Hippocampal formation (tissue), 2 donors: ENCODE measurements around the gene JMJD4.
"Not testable (repeated sequence)": the region's sequence is repeated elsewhere in the genome, so short reads cannot be mapped to it uniquely, and the experiment has no call there.

Experiments
- DNase-seq, 2 donors: peaks; one replicate each; lab custom pipeline; 2025; lab: John Stamatoyannopoulos, UW

Gene JMJD4

GRCh38 chr1:227732586-227733308 is 2.4 kb downstream of the JMJD4 start:
- DNase-seq, result no peak

- DNase-seq, result no peak
Measured at GRCh38 chr1:227731696-227732585, 3.2 kb downstream of the JMJD4 start.

GRCh38 chr1:227731241-227731677 is 3.8 kb downstream of the JMJD4 start:
- no peak for DNase-seq

GRCh38 chr1:227730630-227731151 is 4.4 kb downstream of the JMJD4 start:
- no peak for DNase-seq

GRCh38 chr1:227729881-227730629 is 5.0 kb downstream of the JMJD4 start:
- peak in 1 of 2 donors; percentile 16 for DNase-seq

- DNase-seq, result no peak
Measured at GRCh38 chr1:227729144-227729880, 5.8 kb downstream of the JMJD4 start.

GRCh38 chr1:227728892-227729143 is 6.3 kb downstream of the JMJD4 start:
- DNase-seq, result no peak

GRCh38 chr1:227728059-227728891 is 6.8 kb downstream of the JMJD4 start:
- peak in 1 of 2 donors; percentile 16 for DNase-seq

- DNase-seq, result no peak
Measured at GRCh38 chr1:227726924-227727599, 8.0 kb downstream of the JMJD4 start.

- DNase-seq, result no peak
Measured at GRCh38 chr1:227726318-227726717, 8.8 kb downstream of the JMJD4 start.

- DNase-seq, result no peak
Measured at GRCh38 chr1:227725046-227725445, 10.1 kb downstream of the JMJD4 start.

- DNase-seq, result no peak
Measured at GRCh38 chr1:227723474-227723873, 11.6 kb downstream of the JMJD4 start.

GRCh38 chr1:227718932-227719331 is 16.2 kb downstream of the JMJD4 start:
- DNase-seq, result no peak

- no peak for DNase-seq
Measured at GRCh38 chr1:227712648-227713047, 22.5 kb downstream of the JMJD4 start.

GRCh38 chr1:227710474-227710873 is 24.6 kb downstream of the JMJD4 start:
- not testable (repeated sequence) for DNase-seq

- no peak for DNase-seq
Measured at GRCh38 chr1:227709451-227709850, 25.7 kb downstream of the JMJD4 start.

- no peak for DNase-seq
Measured at GRCh38 chr1:227707846-227708245, 27.3 kb downstream of the JMJD4 start.

GRCh38 chr1:227701631-227702030 is 33.5 kb downstream of the JMJD4 start:
- DNase-seq, result not testable (repeated sequence)

- DNase-seq, result no peak
Measured at GRCh38 chr1:227697321-227697864, 37.7 kb downstream of the JMJD4 start.

GRCh38 chr1:227685807-227686206 is 49.3 kb downstream of the JMJD4 start:
- DNase-seq, result no peak
